Ecto neural progenitor cell (in vitro differentiated cells): ENCODE results near the gene PARP14.
"Not testable (repeated sequence)": the region's sequence is repeated elsewhere in the genome, so short reads cannot be mapped to it uniquely, and the experiment has no call there.

ENCODE experiments used
- DNase-seq: peaks from one replicate; pipeline ENCODE4 v3.0.0-alpha.2; 2018; ENCODE audit warnings: low spot score

PARP14 gene, protein sequence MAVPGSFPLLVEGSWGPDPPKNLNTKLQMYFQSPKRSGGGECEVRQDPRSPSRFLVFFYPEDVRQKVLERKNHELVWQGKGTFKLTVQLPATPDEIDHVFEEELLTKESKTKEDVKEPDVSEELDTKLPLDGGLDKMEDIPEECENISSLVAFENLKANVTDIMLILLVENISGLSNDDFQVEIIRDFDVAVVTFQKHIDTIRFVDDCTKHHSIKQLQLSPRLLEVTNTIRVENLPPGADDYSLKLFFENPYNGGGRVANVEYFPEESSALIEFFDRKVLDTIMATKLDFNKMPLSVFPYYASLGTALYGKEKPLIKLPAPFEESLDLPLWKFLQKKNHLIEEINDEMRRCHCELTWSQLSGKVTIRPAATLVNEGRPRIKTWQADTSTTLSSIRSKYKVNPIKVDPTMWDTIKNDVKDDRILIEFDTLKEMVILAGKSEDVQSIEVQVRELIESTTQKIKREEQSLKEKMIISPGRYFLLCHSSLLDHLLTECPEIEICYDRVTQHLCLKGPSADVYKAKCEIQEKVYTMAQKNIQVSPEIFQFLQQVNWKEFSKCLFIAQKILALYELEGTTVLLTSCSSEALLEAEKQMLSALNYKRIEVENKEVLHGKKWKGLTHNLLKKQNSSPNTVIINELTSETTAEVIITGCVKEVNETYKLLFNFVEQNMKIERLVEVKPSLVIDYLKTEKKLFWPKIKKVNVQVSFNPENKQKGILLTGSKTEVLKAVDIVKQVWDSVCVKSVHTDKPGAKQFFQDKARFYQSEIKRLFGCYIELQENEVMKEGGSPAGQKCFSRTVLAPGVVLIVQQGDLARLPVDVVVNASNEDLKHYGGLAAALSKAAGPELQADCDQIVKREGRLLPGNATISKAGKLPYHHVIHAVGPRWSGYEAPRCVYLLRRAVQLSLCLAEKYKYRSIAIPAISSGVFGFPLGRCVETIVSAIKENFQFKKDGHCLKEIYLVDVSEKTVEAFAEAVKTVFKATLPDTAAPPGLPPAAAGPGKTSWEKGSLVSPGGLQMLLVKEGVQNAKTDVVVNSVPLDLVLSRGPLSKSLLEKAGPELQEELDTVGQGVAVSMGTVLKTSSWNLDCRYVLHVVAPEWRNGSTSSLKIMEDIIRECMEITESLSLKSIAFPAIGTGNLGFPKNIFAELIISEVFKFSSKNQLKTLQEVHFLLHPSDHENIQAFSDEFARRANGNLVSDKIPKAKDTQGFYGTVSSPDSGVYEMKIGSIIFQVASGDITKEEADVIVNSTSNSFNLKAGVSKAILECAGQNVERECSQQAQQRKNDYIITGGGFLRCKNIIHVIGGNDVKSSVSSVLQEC (N-terminal part only)

GRCh38 chr3:122680475-122681283 lies at the start of gene PARP14:
Gene PARP14, plus strand, starts transcription at chr3:122680839. Its CDS starts 45 bp downstream, at chr3:122680884.
- DNase-seq, result peak; percentile 56

DNA sequence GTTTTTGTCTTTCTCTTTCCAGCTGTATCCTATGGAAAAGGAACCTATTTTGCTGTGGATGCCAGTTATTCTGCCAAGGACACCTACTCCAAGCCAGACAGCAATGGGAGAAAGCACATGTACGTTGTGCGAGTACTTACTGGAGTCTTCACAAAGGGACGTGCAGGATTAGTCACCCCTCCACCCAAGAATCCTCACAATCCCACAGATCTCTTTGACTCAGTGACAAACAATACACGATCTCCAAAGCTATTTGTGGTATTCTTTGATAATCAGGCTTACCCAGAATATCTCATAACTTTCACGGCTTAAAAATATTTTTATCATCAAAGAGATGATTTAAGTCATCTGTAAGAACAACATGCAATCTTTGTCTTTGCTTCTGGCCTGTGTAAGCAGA lies 44.9 kb upstream of the PARP14 start:
- no peak for DNase-seq

- no peak for DNase-seq
Measured at GRCh38 chr3:122636697-122637096, 43.9 kb upstream of the PARP14 start.

GRCh38 chr3:122640437-122640999 lies 40.1 kb upstream of the PARP14 start:
- no peak for DNase-seq

DNA sequence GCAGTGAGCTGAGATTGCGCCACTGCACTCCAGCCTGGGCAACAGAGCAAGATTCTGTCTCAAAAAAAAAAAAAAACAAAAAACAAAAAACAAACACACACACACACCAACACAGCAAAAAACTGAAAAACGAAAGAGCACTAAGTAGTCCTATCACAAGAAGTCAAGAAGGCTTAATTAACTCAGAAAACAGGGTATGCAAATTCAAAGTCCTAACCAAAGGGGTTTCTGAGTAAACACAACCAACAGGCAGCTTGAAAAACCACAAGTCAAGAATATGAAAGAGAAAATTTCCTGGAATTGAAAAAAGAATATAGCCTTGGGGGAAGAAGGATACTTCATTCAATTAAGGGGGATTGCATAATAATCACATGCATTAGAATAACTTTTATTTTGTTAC lies 37.7 kb upstream of the PARP14 start:
- DNase-seq, result no peak

GRCh38 chr3:122646146-122646988 lies 34.3 kb upstream of the PARP14 start:
- no peak for DNase-seq

DNA sequence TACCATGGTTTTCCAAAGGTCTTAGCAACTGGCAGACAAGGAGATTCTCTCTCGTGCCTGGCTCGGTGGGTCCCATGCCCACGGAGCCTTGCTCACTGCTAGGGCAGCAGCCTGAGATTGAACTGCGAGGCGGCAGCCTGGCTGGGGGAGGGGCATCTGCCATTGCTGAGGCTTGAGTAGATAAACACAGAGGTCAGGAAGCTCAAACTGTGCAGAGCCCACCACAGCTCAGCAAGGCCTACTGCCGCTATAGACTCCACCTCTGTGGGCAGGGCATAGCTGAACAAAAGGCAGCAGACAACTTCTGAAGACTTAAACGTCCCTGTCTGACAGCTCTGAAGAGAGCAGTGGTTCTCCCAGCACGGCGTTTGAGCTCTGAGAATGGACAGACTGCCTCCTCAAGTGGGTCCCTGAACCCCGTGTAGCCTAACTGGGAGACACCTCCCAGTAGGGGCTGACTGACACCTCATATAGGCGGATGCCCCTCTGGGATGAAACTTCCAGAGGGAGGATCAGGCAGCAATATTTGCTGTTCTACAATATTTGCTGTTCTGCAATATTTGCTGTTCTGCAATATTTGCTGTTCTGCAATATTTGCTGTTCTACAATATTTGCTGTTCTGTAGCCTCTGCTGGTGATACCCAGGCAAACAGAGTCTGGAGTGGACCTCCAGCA lies 29.3 kb upstream of the PARP14 start:
- DNase-seq, result not testable (repeated sequence)

- DNase-seq, result not testable (repeated sequence)
Measured at GRCh38 chr3:122651962-122652361, 28.7 kb upstream of the PARP14 start.

DNA sequence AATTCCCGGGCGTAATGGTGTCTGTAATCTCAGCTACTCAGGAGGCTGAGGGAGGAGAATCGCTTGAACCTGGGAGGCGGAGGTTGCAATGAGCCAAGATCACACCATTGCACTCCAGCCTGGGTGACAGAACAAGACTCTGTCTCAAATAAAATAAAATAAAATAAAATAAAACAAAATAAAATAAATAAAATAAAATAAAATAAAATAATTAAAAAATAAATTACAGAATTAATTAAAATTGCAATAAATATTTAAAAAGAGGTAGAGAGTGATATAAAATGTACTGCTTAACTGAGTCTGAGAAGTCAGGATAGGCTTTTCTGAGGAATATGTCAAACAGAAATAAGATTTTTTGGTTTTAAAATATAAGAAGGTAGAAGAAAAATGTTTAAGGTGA lies 22.3 kb upstream of the PARP14 start:
- DNase-seq, result not testable (repeated sequence)

- DNase-seq, result no peak
Measured at GRCh38 chr3:122660297-122660974, 20.2 kb upstream of the PARP14 start.

DNA sequence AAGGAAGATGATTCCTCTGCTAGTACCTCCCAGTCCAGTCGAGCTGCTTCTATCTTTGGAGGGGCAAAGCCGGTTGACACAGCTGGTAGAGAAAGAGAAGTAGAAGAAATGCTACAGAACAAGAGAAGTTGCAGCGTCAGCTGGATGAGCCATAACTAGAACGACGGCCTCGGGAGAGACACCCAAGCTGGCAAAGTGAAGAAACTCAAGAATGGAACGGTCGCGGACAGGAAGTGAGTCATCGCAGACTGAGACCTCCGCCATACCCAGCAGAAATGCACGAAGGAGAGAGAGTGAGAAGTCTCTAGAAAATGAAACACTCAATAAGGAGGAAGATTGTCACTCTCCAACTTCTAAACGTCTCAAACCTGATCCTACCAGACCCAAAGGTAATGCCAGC lies 19.0 kb upstream of the PARP14 start:
- no peak for DNase-seq

GRCh38 chr3:122662505-122662904 lies 18.1 kb upstream of the PARP14 start:
- DNase-seq, result no peak

DNA sequence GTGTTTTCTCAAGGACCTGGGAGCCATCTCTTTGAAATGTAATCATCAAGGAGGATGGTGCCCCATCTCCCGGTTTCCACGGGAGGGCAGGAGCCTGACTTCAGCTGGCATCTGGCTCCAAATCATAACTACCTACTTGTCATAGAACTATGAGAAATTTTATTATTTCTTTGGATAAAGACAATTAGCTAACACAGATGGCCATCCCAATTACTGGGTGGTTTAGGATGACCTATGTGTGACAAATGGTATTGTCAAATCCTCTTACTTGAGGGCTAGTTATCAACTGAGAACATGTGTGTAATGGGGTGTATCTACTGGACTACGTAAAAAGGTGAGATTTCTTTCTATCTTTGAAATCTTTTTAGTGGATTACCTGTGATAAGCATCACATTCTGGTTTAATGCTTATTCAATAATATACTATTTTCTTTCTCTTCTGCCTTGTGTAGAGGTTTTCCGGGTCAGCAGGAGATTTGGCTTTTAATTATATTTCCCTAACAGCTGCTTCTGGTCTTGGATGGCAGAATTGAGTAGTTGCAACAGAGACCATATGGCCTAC lies 15.3 kb upstream of the PARP14 start:
- DNase-seq, result no peak

GRCh38 chr3:122665881-122666280 lies 14.8 kb upstream of the PARP14 start:
- DNase-seq, result no peak

DNA sequence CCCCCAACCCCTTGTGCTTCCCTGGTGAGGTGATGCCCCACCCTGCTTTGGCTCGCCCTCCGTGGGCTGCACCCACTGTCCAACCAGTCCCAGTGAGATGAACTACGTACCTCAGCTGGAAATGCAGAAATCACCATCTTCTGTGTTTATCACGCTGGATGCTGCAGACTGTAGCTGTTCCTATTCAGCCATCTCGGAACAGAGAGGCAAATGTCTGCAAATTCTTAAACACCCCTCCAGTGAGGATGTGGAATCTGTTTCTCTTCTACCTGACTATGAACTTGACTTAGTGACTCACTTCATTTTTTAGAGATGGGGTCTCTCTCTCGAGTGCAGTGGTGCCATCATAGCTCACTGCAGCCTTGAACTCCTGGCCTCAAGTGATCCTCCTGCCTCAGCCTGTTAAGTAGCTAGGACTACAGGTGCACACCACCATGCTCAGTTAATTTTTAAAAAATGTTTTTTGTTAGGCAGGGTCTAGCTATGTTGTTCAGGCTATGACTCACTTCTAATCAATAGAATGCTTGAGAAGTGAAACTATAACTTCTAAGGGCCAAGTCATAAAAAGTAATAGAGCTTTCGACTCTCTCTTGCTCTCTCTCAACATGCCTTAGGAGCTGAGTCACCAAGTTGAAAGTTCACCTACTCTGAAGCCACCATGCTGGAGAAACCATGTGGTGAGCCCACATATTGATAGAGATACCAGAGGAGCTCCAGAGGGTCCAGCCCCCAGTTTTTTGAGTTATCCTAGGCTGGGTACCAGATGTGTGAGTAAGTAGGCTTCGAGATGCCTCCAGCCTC lies 11.5 kb upstream of the PARP14 start:
- DNase-seq, result no peak

- DNase-seq, result no peak
Measured at GRCh38 chr3:122671553-122671952, 9.1 kb upstream of the PARP14 start.

- no peak for DNase-seq
Measured at GRCh38 chr3:122674339-122674738, 6.3 kb upstream of the PARP14 start.

DNA sequence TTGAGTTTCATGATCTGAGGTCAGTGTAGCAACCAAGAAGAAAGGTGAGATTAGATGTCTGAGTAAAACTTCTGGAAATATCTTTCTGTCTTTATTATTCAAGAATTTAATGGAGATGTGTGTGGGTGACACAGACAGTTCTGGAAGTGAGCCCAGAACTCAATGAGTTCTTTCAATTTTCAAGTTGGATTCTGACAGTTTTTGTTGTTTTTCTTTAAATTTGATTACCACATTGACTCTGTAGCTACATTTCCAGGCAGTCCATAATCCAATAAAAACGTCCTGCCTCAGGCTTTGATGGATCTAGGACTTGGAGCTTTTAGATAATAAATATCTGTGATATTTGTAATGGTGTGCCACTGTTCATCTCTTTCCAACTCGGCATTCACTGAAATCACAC lies 3.9 kb upstream of the PARP14 start:
- DNase-seq, result no peak
